Measurements from ENCODE around the gene SEC14L3.
"Not testable (repeated sequence)": the region's sequence is repeated elsewhere in the genome, so short reads cannot be mapped to it uniquely, and the experiment has no call there.

The SEC14L3 gene

DNA sequence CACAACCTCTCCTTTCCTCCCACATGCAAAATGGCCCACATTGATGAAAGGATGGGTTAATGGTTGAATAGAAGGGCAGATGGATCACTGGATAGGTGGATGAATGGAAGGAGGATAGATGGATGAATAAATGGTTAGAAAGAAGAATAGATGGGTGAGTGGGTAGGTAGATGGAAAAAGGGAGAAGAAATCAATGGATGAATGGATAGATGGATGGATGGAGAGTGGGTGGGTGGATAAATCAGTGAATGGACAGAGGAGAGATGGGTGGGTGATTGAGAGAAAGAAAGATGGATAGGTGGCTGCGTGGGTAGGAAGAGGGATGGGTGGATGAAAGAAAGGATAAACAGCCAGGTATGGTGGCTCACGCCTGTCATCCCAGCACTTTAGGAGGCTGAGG, 1.2 kb downstream of the SEC14L3 start:
- H3K9me3 ChIP-seq (ENCODE audit: control insufficient read depth, low read length): no peaks in the 10 kb centered on the region
- WGBS, 2 experiments: 81 to 83% methylated on average over 2 of the region's 2 CpGs
- peaks cover 3% of the 10 kb centered on the region for H3K27me3 ChIP-seq (ENCODE audit: control insufficient read depth, insufficient read depth, low read length, poor library complexity, severe bottlenecking)
- no peaks in the 10 kb centered on the region for H3K36me3 ChIP-seq (ENCODE audit: control insufficient read depth, insufficient read depth, low read length)
- H3K4me1 ChIP-seq (ENCODE audit: control insufficient read depth, insufficient read depth, low read length): no peaks in the 10 kb centered on the region
- no peak overlapping the region for H3K27ac ChIP-seq (ENCODE audit: insufficient read depth, low read depth, low read length, poor library complexity, severe bottlenecking)
- no peak overlapping the region for H3K4me3 ChIP-seq (ENCODE audit: insufficient read depth, low read depth, low read length)

DNA sequence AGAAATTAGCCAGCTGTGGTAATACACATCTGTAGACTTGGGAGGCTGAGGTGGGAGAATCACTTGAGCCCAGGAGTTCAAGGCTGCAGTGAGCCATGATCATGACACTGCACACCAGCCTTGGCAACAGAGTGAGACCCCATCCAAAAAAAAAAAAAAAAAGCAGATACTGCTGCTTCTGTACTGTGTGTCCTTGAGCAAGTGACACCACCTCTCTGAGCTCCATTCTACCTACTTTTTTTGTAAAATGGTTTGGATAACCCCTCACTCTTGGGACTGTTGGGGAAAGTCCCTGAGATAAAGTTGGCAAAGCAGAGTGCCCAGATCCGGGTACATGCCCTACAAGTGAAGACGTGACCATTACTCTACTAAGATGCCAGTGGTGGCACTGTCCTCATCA, 2.7 kb downstream of the SEC14L3 start:
- 40 to 45% methylated on average over 2 of the region's 2 CpGs for WGBS, 2 experiments
- peaks cover 3% of the 10 kb centered on the region for H3K27me3 ChIP-seq (ENCODE audit: control insufficient read depth, insufficient read depth, low read length, poor library complexity, severe bottlenecking)

DNA sequence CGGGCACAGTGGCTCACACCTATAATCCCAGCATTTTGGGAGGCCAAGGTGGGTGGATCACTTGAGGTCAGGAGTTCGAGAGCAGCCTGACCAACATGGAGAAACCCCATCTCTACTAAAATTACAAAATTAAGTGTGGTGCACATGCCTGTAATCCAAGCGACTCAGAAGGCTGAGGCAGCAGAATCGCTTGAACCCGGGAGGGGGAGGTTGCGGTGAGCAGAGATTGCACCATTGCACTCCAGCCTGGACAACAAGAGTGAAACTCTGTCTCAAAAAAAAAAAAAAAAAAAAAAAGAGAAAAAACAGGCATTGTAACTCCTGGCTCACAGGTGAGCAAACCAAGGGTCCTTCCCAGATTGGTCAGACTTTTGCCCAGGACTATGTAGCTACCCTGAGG, 11.3 kb downstream of the SEC14L3 start:
- 79 to 90% methylated on average over 6 of the region's 6 CpGs for WGBS, 2 experiments

More for the DNA sequence above, 2.7 kb downstream of the SEC14L3 start:
- Histone ChIP-seq H3K4me3 (ENCODE audit: insufficient read depth, low read depth, low read length) (no peak overlapping the region), H3K36me3 (ENCODE audit: control insufficient read depth, insufficient read depth, low read length) (no peaks in the 10 kb centered on the region), H3K27ac (ENCODE audit: insufficient read depth, low read depth, low read length, poor library complexity, severe bottlenecking) (no peak overlapping the region), H3K4me1 (ENCODE audit: control insufficient read depth, insufficient read depth, low read length) (no peaks in the 10 kb centered on the region), H3K9me3 (ENCODE audit: control insufficient read depth, low read length) (no peaks in the 10 kb centered on the region)

DNA sequence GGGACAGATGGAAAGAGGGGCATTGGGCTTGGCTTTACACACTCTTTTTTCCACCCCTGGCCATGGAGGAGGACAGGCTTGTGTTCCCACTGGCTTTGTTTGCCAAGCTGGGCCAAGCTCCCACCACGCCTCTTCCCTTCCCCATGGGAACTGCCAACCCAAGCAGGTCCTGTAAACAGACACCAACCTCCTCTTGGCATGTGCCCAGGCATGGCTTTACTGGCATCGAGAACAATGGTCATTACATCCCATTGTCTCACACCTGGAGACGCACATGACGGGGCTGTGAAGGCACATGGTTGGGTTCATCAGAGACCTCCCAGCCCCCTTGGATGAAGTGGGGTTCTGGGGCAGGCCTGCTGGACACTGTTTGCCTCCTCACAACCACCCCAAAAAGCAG, 11.7 kb downstream of the SEC14L3 start:
- no peak overlapping the region for H3K27ac ChIP-seq (ENCODE audit: insufficient read depth, low read depth, low read length, poor library complexity, severe bottlenecking)
- H3K4me1 ChIP-seq (ENCODE audit: control insufficient read depth, insufficient read depth, low read length): no peaks in the 10 kb centered on the region
- H3K27me3 ChIP-seq (ENCODE audit: control insufficient read depth, insufficient read depth, low read length, poor library complexity, severe bottlenecking): no peaks in the 10 kb centered on the region
- H3K9me3 ChIP-seq (ENCODE audit: control insufficient read depth, low read length): no peaks in the 10 kb centered on the region
- 85 to 88% methylated on average over 4 of the region's 4 CpGs for WGBS, 2 experiments
- no peaks in the 10 kb centered on the region for H3K36me3 ChIP-seq (ENCODE audit: control insufficient read depth, insufficient read depth, low read length)
- H3K4me3 ChIP-seq (ENCODE audit: insufficient read depth, low read depth, low read length): no peak overlapping the region

More for the DNA sequence above, 11.3 kb downstream of the SEC14L3 start:
- not testable (repeated sequence) for H3K4me1 ChIP-seq (ENCODE audit: control insufficient read depth, insufficient read depth, low read length); H3K4me3 ChIP-seq (ENCODE audit: insufficient read depth, low read depth, low read length); H3K36me3 ChIP-seq (ENCODE audit: control insufficient read depth, insufficient read depth, low read length); H3K27me3 ChIP-seq (ENCODE audit: control insufficient read depth, insufficient read depth, low read length, poor library complexity, severe bottlenecking); H3K27ac ChIP-seq (ENCODE audit: insufficient read depth, low read depth, low read length, poor library complexity, severe bottlenecking); H3K9me3 ChIP-seq (ENCODE audit: control insufficient read depth, low read length)

DNA sequence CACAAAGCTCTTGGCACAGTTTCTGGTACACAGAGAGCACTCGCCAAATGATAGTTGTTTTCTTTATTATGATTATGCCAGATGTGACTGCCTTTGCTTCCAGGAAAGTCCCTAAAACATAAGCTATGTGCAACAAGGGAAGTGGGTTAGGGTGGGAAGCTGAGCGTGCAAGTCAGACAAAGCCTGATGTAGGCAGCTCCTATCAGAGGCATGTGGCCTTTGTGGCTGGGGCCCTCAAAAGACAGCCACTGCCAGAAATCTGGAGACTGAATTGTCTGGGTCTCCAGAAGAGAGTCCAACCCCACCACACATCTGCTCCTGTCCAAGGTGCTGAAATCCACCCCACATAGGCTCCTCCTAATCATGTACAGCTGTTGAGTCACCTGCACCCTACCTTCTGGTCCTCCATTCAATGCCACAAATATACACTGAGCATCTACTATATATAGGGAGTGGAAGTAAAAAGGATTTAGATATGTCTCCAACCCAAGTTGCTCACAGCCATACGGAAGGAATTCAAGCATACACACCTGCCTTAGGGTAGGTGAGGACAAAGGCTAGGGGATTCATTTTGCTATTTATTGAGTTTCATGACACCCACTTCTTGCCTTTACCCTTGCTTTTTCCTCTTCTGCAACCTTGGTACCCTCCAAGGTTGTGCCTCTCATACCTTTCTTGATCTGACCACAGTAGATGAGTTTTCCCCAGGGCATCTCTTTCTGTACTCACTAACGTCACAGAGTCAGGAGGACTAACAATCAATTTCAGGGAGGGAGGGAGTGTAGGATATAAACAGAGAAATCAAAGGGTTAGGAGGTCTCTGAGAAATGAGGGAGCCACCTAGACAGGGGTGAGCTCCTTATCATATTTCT, 12.4 kb downstream of the SEC14L3 start:
- no peaks in the 10 kb centered on the region for H3K27me3 ChIP-seq (ENCODE audit: control insufficient read depth, insufficient read depth, low read length, poor library complexity, severe bottlenecking)
- H3K4me3 ChIP-seq (ENCODE audit: insufficient read depth, low read depth, low read length): no peak overlapping the region
- WGBS, 2 experiments: 73 to 79% methylated on average over 4 of the region's 4 CpGs
- H3K9me3 ChIP-seq (ENCODE audit: control insufficient read depth, low read length): no peaks in the 10 kb centered on the region
- H3K27ac ChIP-seq (ENCODE audit: insufficient read depth, low read depth, low read length, poor library complexity, severe bottlenecking): no peak overlapping the region
- no peaks in the 10 kb centered on the region for H3K36me3 ChIP-seq (ENCODE audit: control insufficient read depth, insufficient read depth, low read length)
- no peaks in the 10 kb centered on the region for H3K4me1 ChIP-seq (ENCODE audit: control insufficient read depth, insufficient read depth, low read length)

DNA sequence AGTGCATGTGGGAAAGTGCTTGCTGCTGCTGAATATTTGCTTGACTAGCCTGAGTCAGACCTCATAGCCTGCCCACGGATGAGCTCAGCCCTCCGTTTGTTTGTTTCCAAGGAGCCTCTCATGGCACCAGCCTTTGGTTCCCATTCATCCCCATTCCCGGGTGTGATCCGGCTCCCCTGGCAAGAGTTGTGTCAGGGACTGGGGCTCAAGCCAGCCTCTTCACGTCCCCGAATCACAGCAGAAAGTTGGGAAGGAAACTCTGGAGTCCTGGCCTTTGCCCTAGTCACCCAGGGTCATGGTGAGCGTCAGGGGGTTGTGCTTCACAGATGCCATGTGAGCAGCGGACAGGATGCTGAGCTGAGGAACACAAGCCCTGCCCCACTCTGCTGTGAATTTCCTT, 13.8 kb downstream of the SEC14L3 start:
- 81 to 83% methylated on average over 8 of the region's 8 CpGs for WGBS, 2 experiments
- Histone ChIP-seq H3K9me3 (ENCODE audit: control insufficient read depth, low read length) (no peaks in the 10 kb centered on the region), H3K27me3 (ENCODE audit: control insufficient read depth, insufficient read depth, low read length, poor library complexity, severe bottlenecking) (no peaks in the 10 kb centered on the region), H3K4me3 (ENCODE audit: insufficient read depth, low read depth, low read length) (no peak overlapping the region), H3K36me3 (ENCODE audit: control insufficient read depth, insufficient read depth, low read length) (no peaks in the 10 kb centered on the region), H3K27ac (ENCODE audit: insufficient read depth, low read depth, low read length, poor library complexity, severe bottlenecking) (no peak overlapping the region), H3K4me1 (ENCODE audit: control insufficient read depth, insufficient read depth, low read length) (no peaks in the 10 kb centered on the region)

DNA sequence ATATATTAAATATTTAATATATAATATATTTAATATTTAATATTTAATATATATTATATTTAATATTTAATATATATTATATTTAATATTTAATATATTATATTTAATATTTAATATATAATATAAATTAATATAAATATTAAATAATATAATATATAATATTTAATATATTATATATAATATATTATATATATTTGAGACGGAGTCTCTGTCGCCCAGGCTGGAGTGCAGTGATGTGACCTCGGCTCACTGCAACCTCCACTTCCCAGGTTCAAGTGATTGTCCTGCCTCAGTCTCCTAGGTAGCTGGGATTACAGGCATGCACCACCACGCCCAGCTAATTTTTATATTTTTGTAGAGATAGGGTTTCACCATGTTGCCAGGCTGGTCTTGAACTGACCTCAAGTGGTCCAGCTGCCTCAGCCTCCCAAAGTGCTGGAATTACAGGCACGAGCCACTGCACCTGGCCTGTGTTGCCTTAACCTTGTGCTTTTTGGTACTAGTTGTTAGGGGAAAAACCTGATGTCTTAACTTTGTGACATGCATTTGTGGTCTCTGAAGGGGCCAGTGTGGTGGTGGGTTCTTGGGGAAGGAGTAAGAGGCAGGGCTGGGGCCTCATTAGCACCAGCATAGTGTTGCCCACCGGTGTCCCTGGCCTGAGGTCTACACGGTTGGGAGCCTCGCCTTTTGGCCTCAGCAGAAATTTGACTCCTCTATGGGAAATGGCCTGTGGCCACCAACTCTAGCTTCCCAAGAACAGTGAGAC, 16.6 kb downstream of the SEC14L3 start:
- Histone ChIP-seq H3K36me3 (ENCODE audit: control insufficient read depth, insufficient read depth, low read length) (no peaks in the 10 kb centered on the region), H3K4me1 (ENCODE audit: control insufficient read depth, insufficient read depth, low read length) (no peaks in the 10 kb centered on the region), H3K4me3 (ENCODE audit: insufficient read depth, low read depth, low read length) (no peak overlapping the region), H3K27me3 (ENCODE audit: control insufficient read depth, insufficient read depth, low read length, poor library complexity, severe bottlenecking) (no peaks in the 10 kb centered on the region), H3K27ac (ENCODE audit: insufficient read depth, low read depth, low read length, poor library complexity, severe bottlenecking) (no peak overlapping the region), H3K9me3 (ENCODE audit: control insufficient read depth, low read length) (no peaks in the 10 kb centered on the region)
- WGBS, 2 experiments: 93 to 94% methylated on average over 8 of the region's 8 CpGs

DNA sequence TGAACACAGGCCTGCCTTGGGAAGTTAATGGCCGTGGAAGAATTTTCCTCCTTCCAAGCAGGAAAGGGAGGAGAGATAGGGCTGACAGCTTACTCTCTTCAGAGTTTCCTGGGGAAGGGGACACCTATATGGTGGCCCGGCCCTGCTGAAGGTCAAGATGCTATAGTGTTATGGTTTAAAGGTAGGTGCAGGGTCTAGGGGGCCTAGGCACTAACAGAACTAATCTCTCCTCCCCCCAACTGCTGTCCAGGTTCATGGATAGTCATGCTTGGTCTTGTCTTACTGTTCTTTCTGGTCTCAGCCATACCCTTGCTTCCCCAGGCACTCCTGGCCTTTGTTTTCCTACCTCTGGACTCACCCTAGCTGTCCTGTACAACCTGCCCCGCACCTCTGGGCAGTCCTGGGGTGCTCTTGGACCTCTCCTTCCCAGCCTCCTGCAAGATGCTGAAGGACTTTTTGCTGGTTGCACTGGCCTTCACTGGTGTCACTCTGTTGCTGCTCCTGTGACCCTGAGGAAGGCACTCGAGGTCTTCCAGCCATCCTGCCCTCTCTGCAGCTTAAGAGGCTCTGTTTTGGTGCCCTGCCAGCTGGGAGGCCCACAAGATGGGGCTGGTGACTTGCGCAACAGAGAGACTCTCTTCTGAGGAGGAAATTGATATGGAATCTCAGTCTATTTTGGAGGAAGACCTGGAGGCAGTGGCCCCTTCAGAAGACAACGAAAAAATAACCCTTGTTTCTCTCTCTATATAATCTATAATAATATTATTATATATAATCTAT, 17.9 kb downstream of the SEC14L3 start:
- H3K36me3 ChIP-seq (ENCODE audit: control insufficient read depth, insufficient read depth, low read length): no peaks in the 10 kb centered on the region
- H3K4me1 ChIP-seq (ENCODE audit: control insufficient read depth, insufficient read depth, low read length): no peaks in the 10 kb centered on the region
- no peaks in the 10 kb centered on the region for H3K9me3 ChIP-seq (ENCODE audit: control insufficient read depth, low read length)
- no peak overlapping the region for H3K4me3 ChIP-seq (ENCODE audit: insufficient read depth, low read depth, low read length)
- H3K27me3 ChIP-seq (ENCODE audit: control insufficient read depth, insufficient read depth, low read length, poor library complexity, severe bottlenecking): no peaks in the 10 kb centered on the region
- no peak overlapping the region for H3K27ac ChIP-seq (ENCODE audit: insufficient read depth, low read depth, low read length, poor library complexity, severe bottlenecking)
- 84 to 89% methylated on average over 5 of the region's 6 CpGs for WGBS, 2 experiments

DNA sequence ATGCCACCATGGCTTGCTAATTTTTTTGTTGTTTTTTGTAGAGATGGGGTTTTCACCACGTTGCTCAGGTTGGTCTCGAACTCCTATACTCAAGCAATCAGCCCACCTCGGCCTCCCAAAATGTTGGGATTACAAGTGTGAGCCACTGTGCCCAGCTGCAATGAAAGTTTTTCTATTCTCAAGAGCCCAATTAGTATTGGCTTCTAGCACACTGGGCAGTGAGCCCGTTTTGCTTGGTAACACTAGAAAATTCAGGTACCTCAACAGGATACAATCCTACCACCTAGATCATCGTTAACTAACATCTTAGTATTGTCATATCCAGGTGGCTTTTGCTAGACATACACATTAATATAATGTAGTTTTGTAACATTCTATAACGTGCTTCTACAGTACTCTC, 19.0 kb downstream of the SEC14L3 start:
- Histone ChIP-seq H3K27me3 (ENCODE audit: control insufficient read depth, insufficient read depth, low read length, poor library complexity, severe bottlenecking) (no peaks in the 10 kb centered on the region), H3K9me3 (ENCODE audit: control insufficient read depth, low read length) (no peaks in the 10 kb centered on the region), H3K4me1 (ENCODE audit: control insufficient read depth, insufficient read depth, low read length) (no peaks in the 10 kb centered on the region), H3K36me3 (ENCODE audit: control insufficient read depth, insufficient read depth, low read length) (no peaks in the 10 kb centered on the region), H3K27ac (ENCODE audit: insufficient read depth, low read depth, low read length, poor library complexity, severe bottlenecking) (no peak overlapping the region), H3K4me3 (ENCODE audit: insufficient read depth, low read depth, low read length) (no peak overlapping the region)
- 85 to 90% methylated on average over 6 of the region's 6 CpGs for WGBS, 2 experiments

DNA sequence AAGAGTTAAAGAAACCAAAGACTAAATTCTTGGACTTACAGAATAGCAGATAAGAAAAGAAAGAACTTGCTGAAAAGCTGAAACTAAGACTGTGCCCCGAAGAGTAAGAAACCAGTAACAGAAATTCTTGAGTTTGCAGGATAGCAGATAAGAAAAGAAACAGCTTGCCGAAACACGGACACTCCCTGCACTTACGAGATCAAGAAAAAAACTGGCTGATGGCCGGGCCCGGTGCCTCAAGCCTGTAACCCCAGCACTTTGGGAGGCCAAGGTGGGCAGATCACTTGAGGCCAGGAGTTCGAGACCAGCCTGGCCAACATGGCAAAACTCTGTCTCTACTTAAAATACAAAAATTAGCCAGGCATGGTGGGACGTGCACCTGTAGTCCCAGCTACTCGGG, 20.3 kb downstream of the SEC14L3 start:
- H3K9me3 ChIP-seq (ENCODE audit: control insufficient read depth, low read length); H3K27me3 ChIP-seq (ENCODE audit: control insufficient read depth, insufficient read depth, low read length, poor library complexity, severe bottlenecking); H3K4me1 ChIP-seq (ENCODE audit: control insufficient read depth, insufficient read depth, low read length); H3K36me3 ChIP-seq (ENCODE audit: control insufficient read depth, insufficient read depth, low read length); H3K27ac ChIP-seq (ENCODE audit: insufficient read depth, low read depth, low read length, poor library complexity, severe bottlenecking); H3K4me3 ChIP-seq (ENCODE audit: insufficient read depth, low read depth, low read length): not testable (repeated sequence)
- WGBS, 2 experiments: 82 to 86% methylated on average over 9 of the region's 9 CpGs
